SK-N-MC (cell line): ENCODE results near the gene VEZT.
A peak's percentile ranks its signal among the peaks of the same experiment; 100 is the strongest.

Source experiments
- DNase-seq: peaks from one replicate; pipeline ENCODE4 v3.0.0-alpha.2; 2011; ENCODE audit warnings: low read depth, low spot score
- H3K27ac ChIP-seq: fragments of 200-600 bp; sonication (generic); 2 replicates; pipeline ENCODE4 v1.5.1; 2016; ENCODE audit warnings: mixed run types
- H3K36me3 ChIP-seq: fragments of 200-600 bp; sonication (generic); 2 replicates; pipeline ENCODE4 v1.6.1; 2017; ENCODE audit warnings: antibody characterized with exemption, low read length, mixed read lengths; ENCODE audit not compliant: insufficient read depth
- H3K4me3 ChIP-seq: fragments of 200-600 bp; sonication (generic); 2 replicates; pipeline ENCODE4 v1.5.1; 2016
- H3K9ac ChIP-seq: fragments of 200-600 bp; sonication (generic); 2 replicates; pipeline ENCODE4 v1.8.0; 2017; ENCODE audit warnings: mixed run types, mixed read lengths; ENCODE audit not compliant: insufficient read length
- H3K9me3 ChIP-seq: fragments of 200-600 bp; sonication (generic); 2 replicates; pipeline ENCODE4 v1.6.1; 2017; ENCODE audit warnings: low read depth, mild to moderate bottlenecking, antibody characterized with exemption, low read length, moderate library complexity, mixed read lengths
- EZH2 ChIP-seq: fragments of 200-600 bp; sonication (generic); IDR thresholded peaks from one replicate; pipeline ENCODE4 v1.6.1; 2017; ENCODE audit warnings: antibody characterized with exemption
- FOXP2 ChIP-seq: optimal IDR thresholded peaks from 2 replicates; pipeline ENCODE3; 2011; ENCODE audit warnings: mild to moderate bottlenecking, moderate library complexity; ENCODE audit not compliant: insufficient read depth; ENCODE audit errors: extremely low read length, control extremely low read depth
- POLR2AphosphoS5 ChIP-seq: IDR thresholded peaks from 2 replicates; pipeline ENCODE4 v1.6.1; 2012; ENCODE audit warnings: mild to moderate bottlenecking, low read depth, low read length, borderline replicate concordance

Gene VEZT

GRCh38 chr12:95335948-95336347, 118.3 kb downstream of the VEZT start:
- no peaks in the 10 kb centered on the region for H3K36me3 ChIP-seq
- no peak for TF ChIP-seq FOXP2
- peak overlapping the region; percentile 10; the same call in 1 of the 2 replicates for H3K27ac ChIP-seq
- DNase-seq = no peak
- no peaks in the 10 kb centered on the region for H3K9me3 ChIP-seq
- H3K9ac ChIP-seq = peak overlapping the region; percentile 45
- H3K4me3 ChIP-seq = no peak overlapping the region

- H3K9ac ChIP-seq = peak overlapping the region; percentile 45
- TF ChIP-seq EZH2 (no peak), POLR2AphosphoS5 (no peak), FOXP2 (no peak)
- no peaks in the 10 kb centered on the region for H3K9me3 ChIP-seq
- DNase-seq = no peak
- H3K36me3 ChIP-seq = no peaks in the 10 kb centered on the region
- peak overlapping the region; percentile 28 for H3K27ac ChIP-seq
- H3K4me3 ChIP-seq = peak overlapping the region; percentile 56
Observed at GRCh38 chr12:95336387-95337067, 118.9 kb downstream of the VEZT start.

- TF ChIP-seq POLR2AphosphoS5 = no peak
- no peak for TF ChIP-seq EZH2
- TF ChIP-seq FOXP2 = no peak
- no peaks in the 10 kb centered on the region for H3K36me3 ChIP-seq
- peak overlapping the region; percentile 56 for H3K4me3 ChIP-seq
- no peaks in the 10 kb centered on the region for H3K9me3 ChIP-seq
- no peak for DNase-seq
- H3K9ac ChIP-seq = no peak overlapping the region
- peak overlapping the region; percentile 28; the same call in 1 of the 2 replicates for H3K27ac ChIP-seq
Observed at GRCh38 chr12:95337146-95337545, 119.5 kb downstream of the VEZT start.

- Histone ChIP-seq H3K4me3 (no peak overlapping the region), H3K9me3 (no peaks in the 10 kb centered on the region), H3K36me3 (no peaks in the 10 kb centered on the region), H3K9ac (no peak overlapping the region), H3K27ac (no peak overlapping the region)
- no peak for DNase-seq
- TF ChIP-seq POLR2AphosphoS5 (no peak), FOXP2 (no peak)
Observed at GRCh38 chr12:95339086-95339788, 121.6 kb downstream of the VEZT start.

GRCh38 chr12:95342008-95342407, 124.4 kb downstream of the VEZT start:
- Histone ChIP-seq H3K27ac (no peak overlapping the region), H3K9ac (no peak overlapping the region), H3K36me3 (no peaks in the 10 kb centered on the region), H3K4me3 (no peak overlapping the region), H3K9me3 (no peaks in the 10 kb centered on the region)
- DNase-seq = no peak
- no peak for TF ChIP-seq FOXP2
- TF ChIP-seq EZH2 = no peak
- no peak for TF ChIP-seq POLR2AphosphoS5

GRCh38 chr12:95343461-95344230, 126.0 kb downstream of the VEZT start:
- no peak for DNase-seq
- Histone ChIP-seq H3K4me3 (no peak overlapping the region), H3K9ac (no peak overlapping the region), H3K9me3 (no peaks in the 10 kb centered on the region), H3K36me3 (no peaks in the 10 kb centered on the region), H3K27ac (no peak overlapping the region)
- TF ChIP-seq EZH2 = no peak
- TF ChIP-seq FOXP2 = no peak
- no peak for TF ChIP-seq POLR2AphosphoS5

- Histone ChIP-seq H3K9ac (no peak overlapping the region), H3K27ac (no peak overlapping the region), H3K4me3 (no peak overlapping the region), H3K36me3 (no peaks in the 10 kb centered on the region), H3K9me3 (no peaks in the 10 kb centered on the region)
- no peak for TF ChIP-seq EZH2
- no peak for TF ChIP-seq FOXP2
- TF ChIP-seq POLR2AphosphoS5 = no peak
- DNase-seq = no peak
Observed at GRCh38 chr12:95349291-95349690, 131.7 kb downstream of the VEZT start.

GRCh38 chr12:95351748-95352147, 134.1 kb downstream of the VEZT start:
- no peaks in the 10 kb centered on the region for H3K9me3 ChIP-seq
- no peak for TF ChIP-seq EZH2
- TF ChIP-seq POLR2AphosphoS5 = no peak
- no peak for TF ChIP-seq FOXP2
- H3K27ac ChIP-seq = no peak overlapping the region
- no peak overlapping the region for H3K4me3 ChIP-seq
- DNase-seq = no peak
- no peak overlapping the region for H3K9ac ChIP-seq
- no peaks in the 10 kb centered on the region for H3K36me3 ChIP-seq
